Measurements from ENCODE around the gene NLRP3.

Gene NLRP3

GRCh38 chr1:247435030-247435758, 19.2 kb downstream of the NLRP3 start:
- peaks cover 0 to 2% (median 0%) of the 10 kb centered on the region in 5 donors for H3K27me3 ChIP-seq (ENCODE audit: control insufficient read depth in 5 of 5, insufficient read depth in 4 of 5, low read length in 5 of 5)
- no peak overlapping the region for H3K9ac ChIP-seq (ENCODE audit: low read length in 5 of 5)
- H3K27ac ChIP-seq (ENCODE audit: low read depth, low read length): no peak overlapping the region
- H3K4me3 ChIP-seq (ENCODE audit: low read depth in 1 of 5, low read length in 5 of 5): no peak overlapping the region
- H3K36me3 ChIP-seq (ENCODE audit: control insufficient read depth in 5 of 5, insufficient read depth in 5 of 5, low read length in 5 of 5): peaks cover 0 to 14% (median 0%) of the 10 kb centered on the region in 5 donors
- peaks cover 0 to 7% (median 0%) of the 10 kb centered on the region in 5 donors for H3K4me1 ChIP-seq (ENCODE audit: control insufficient read depth in 5 of 5, insufficient read depth in 5 of 5, low read length in 5 of 5)
- no peaks in the 10 kb centered on the region for H3K9me3 ChIP-seq (ENCODE audit: control insufficient read depth in 5 of 5, low read length in 5 of 5)

GRCh38 chr1:247435759-247436147, 19.8 kb downstream of the NLRP3 start:
- Histone ChIP-seq H3K27me3 (ENCODE audit: control insufficient read depth in 5 of 5, insufficient read depth in 4 of 5, low read length in 5 of 5) (peaks cover 0 to 2% (median 0%) of the 10 kb centered on the region in 5 donors), H3K9ac (ENCODE audit: low read length in 5 of 5) (no peak overlapping the region), H3K36me3 (ENCODE audit: control insufficient read depth in 5 of 5, insufficient read depth in 5 of 5, low read length in 5 of 5) (peaks cover 0 to 14% (median 0%) of the 10 kb centered on the region in 5 donors), H3K4me1 (ENCODE audit: control insufficient read depth in 5 of 5, insufficient read depth in 5 of 5, low read length in 5 of 5) (peaks cover 0 to 7% (median 0%) of the 10 kb centered on the region in 5 donors), H3K27ac (ENCODE audit: low read depth, low read length) (no peak overlapping the region), H3K9me3 (ENCODE audit: control insufficient read depth in 5 of 5, low read length in 5 of 5) (no peaks in the 10 kb centered on the region), H3K4me3 (ENCODE audit: low read depth in 1 of 5, low read length in 5 of 5) (no peak overlapping the region)

- Histone ChIP-seq H3K4me1 (ENCODE audit: control insufficient read depth in 5 of 5, insufficient read depth in 5 of 5, low read length in 5 of 5) (peaks cover 0 to 7% (median 0%) of the 10 kb centered on the region in 5 donors), H3K27ac (ENCODE audit: low read depth, low read length) (no peak overlapping the region), H3K9me3 (ENCODE audit: control insufficient read depth in 5 of 5, low read length in 5 of 5) (no peaks in the 10 kb centered on the region), H3K9ac (ENCODE audit: low read length in 5 of 5) (no peak overlapping the region), H3K4me3 (ENCODE audit: low read depth in 1 of 5, low read length in 5 of 5) (no peak overlapping the region), H3K36me3 (ENCODE audit: control insufficient read depth in 5 of 5, insufficient read depth in 5 of 5, low read length in 5 of 5) (peaks cover 0 to 10% (median 0%) of the 10 kb centered on the region in 5 donors), H3K27me3 (ENCODE audit: control insufficient read depth in 5 of 5, insufficient read depth in 4 of 5, low read length in 5 of 5) (peaks cover 0 to 2% (median 0%) of the 10 kb centered on the region in 5 donors)
Measured at GRCh38 chr1:247437551-247438505, 21.9 kb downstream of the NLRP3 start.

- no peaks in the 10 kb centered on the region for H3K9me3 ChIP-seq (ENCODE audit: control insufficient read depth in 5 of 5, low read length in 5 of 5)
Measured at GRCh38 chr1:247440001-247440620, 24.1 kb downstream of the NLRP3 start.

GRCh38 chr1:247441606-247442005, 25.6 kb downstream of the NLRP3 start:
- Histone ChIP-seq H3K9me3 (ENCODE audit: control insufficient read depth in 5 of 5, low read length in 5 of 5) (peaks cover 0 to 3% (median 0%) of the 10 kb centered on the region in 5 donors), H3K9ac (ENCODE audit: low read length in 5 of 5) (no peak overlapping the region), H3K36me3 (ENCODE audit: control insufficient read depth in 5 of 5, insufficient read depth in 5 of 5, low read length in 5 of 5) (peaks cover 0 to 13% (median 3%) of the 10 kb centered on the region in 5 donors), H3K4me1 (ENCODE audit: control insufficient read depth in 5 of 5, insufficient read depth in 5 of 5, low read length in 5 of 5) (peaks cover 0 to 7% (median 0%) of the 10 kb centered on the region in 5 donors), H3K4me3 (ENCODE audit: low read depth in 1 of 5, low read length in 5 of 5) (no peak overlapping the region), H3K27ac (ENCODE audit: low read depth, low read length) (no peak overlapping the region), H3K27me3 (ENCODE audit: control insufficient read depth in 5 of 5, insufficient read depth in 4 of 5, low read length in 5 of 5) (peaks cover 0 to 4% (median 0%) of the 10 kb centered on the region in 5 donors)

More at GRCh38 chr1:247440001-247440620, 24.1 kb downstream of the NLRP3 start:
- peaks cover 0 to 6% (median 0%) of the 10 kb centered on the region in 5 donors for H3K4me1 ChIP-seq (ENCODE audit: control insufficient read depth in 5 of 5, insufficient read depth in 5 of 5, low read length in 5 of 5)
- no peak overlapping the region for H3K9ac ChIP-seq (ENCODE audit: low read length in 5 of 5)
- H3K27ac ChIP-seq (ENCODE audit: low read depth, low read length): no peak overlapping the region
- H3K36me3 ChIP-seq (ENCODE audit: control insufficient read depth in 5 of 5, insufficient read depth in 5 of 5, low read length in 5 of 5): peaks cover 0 to 20% (median 3%) of the 10 kb centered on the region in 5 donors
- H3K4me3 ChIP-seq (ENCODE audit: low read depth in 1 of 5, low read length in 5 of 5): no peak overlapping the region
- H3K27me3 ChIP-seq (ENCODE audit: control insufficient read depth in 5 of 5, insufficient read depth in 4 of 5, low read length in 5 of 5): peaks cover 0 to 4% (median 0%) of the 10 kb centered on the region in 5 donors

- peaks cover 0 to 7% (median 0%) of the 10 kb centered on the region in 5 donors for H3K4me1 ChIP-seq (ENCODE audit: control insufficient read depth in 5 of 5, insufficient read depth in 5 of 5, low read length in 5 of 5)
- H3K36me3 ChIP-seq (ENCODE audit: control insufficient read depth in 5 of 5, insufficient read depth in 5 of 5, low read length in 5 of 5): peaks cover 0 to 16% (median 3%) of the 10 kb centered on the region in 5 donors
- peaks cover 0 to 3% (median 0%) of the 10 kb centered on the region in 5 donors for H3K9me3 ChIP-seq (ENCODE audit: control insufficient read depth in 5 of 5, low read length in 5 of 5)
- H3K27me3 ChIP-seq (ENCODE audit: control insufficient read depth in 5 of 5, insufficient read depth in 4 of 5, low read length in 5 of 5): peaks cover 0 to 4% (median 0%) of the 10 kb centered on the region in 5 donors
- no peak overlapping the region for H3K27ac ChIP-seq (ENCODE audit: low read depth, low read length)
- H3K9ac ChIP-seq (ENCODE audit: low read length in 5 of 5): no peak overlapping the region
- H3K4me3 ChIP-seq (ENCODE audit: low read depth in 1 of 5, low read length in 5 of 5): no peak overlapping the region
Measured at GRCh38 chr1:247442164-247442563, 26.2 kb downstream of the NLRP3 start.

GRCh38 chr1:247443641-247444040, 27.7 kb downstream of the NLRP3 start:
- H3K4me3 ChIP-seq (ENCODE audit: low read depth in 1 of 5, low read length in 5 of 5): no peak overlapping the region
- peaks cover 0 to 20% (median 3%) of the 10 kb centered on the region in 5 donors for H3K36me3 ChIP-seq (ENCODE audit: control insufficient read depth in 5 of 5, insufficient read depth in 5 of 5, low read length in 5 of 5)
- H3K9ac ChIP-seq (ENCODE audit: low read length in 5 of 5): no peak overlapping the region
- peaks cover 0 to 4% (median 0%) of the 10 kb centered on the region in 5 donors for H3K27me3 ChIP-seq (ENCODE audit: control insufficient read depth in 5 of 5, insufficient read depth in 4 of 5, low read length in 5 of 5)
- H3K9me3 ChIP-seq (ENCODE audit: control insufficient read depth in 5 of 5, low read length in 5 of 5): peaks cover 0 to 3% (median 0%) of the 10 kb centered on the region in 5 donors
- no peak overlapping the region for H3K27ac ChIP-seq (ENCODE audit: low read depth, low read length)
- peaks cover 0 to 10% (median 5%) of the 10 kb centered on the region in 5 donors for H3K4me1 ChIP-seq (ENCODE audit: control insufficient read depth in 5 of 5, insufficient read depth in 5 of 5, low read length in 5 of 5)

GRCh38 chr1:247444571-247444970, 28.6 kb downstream of the NLRP3 start:
- Histone ChIP-seq H3K27me3 (ENCODE audit: control insufficient read depth in 5 of 5, insufficient read depth in 4 of 5, low read length in 5 of 5) (peaks cover 0 to 4% (median 0%) of the 10 kb centered on the region in 5 donors), H3K36me3 (ENCODE audit: control insufficient read depth in 5 of 5, insufficient read depth in 5 of 5, low read length in 5 of 5) (peaks cover 0 to 21% (median 3%) of the 10 kb centered on the region in 5 donors), H3K27ac (ENCODE audit: low read depth, low read length) (no peak overlapping the region), H3K9ac (ENCODE audit: low read length in 5 of 5) (no peak overlapping the region), H3K9me3 (ENCODE audit: control insufficient read depth in 5 of 5, low read length in 5 of 5) (peaks cover 0 to 3% (median 0%) of the 10 kb centered on the region in 5 donors), H3K4me1 (ENCODE audit: control insufficient read depth in 5 of 5, insufficient read depth in 5 of 5, low read length in 5 of 5) (peaks cover 0 to 10% (median 5%) of the 10 kb centered on the region in 5 donors), H3K4me3 (ENCODE audit: low read depth in 1 of 5, low read length in 5 of 5) (no peak overlapping the region)

GRCh38 chr1:247445526-247446356, 29.8 kb downstream of the NLRP3 start:
- Histone ChIP-seq H3K4me1 (ENCODE audit: control insufficient read depth in 5 of 5, insufficient read depth in 5 of 5, low read length in 5 of 5) (peaks cover 0 to 10% (median 5%) of the 10 kb centered on the region in 5 donors), H3K27ac (ENCODE audit: low read depth, low read length) (no peak overlapping the region), H3K9me3 (ENCODE audit: control insufficient read depth in 5 of 5, low read length in 5 of 5) (peaks cover 0 to 3% (median 0%) of the 10 kb centered on the region in 5 donors), H3K9ac (ENCODE audit: low read length in 5 of 5) (no peak overlapping the region), H3K36me3 (ENCODE audit: control insufficient read depth in 5 of 5, insufficient read depth in 5 of 5, low read length in 5 of 5) (peaks cover 0 to 21% (median 3%) of the 10 kb centered on the region in 5 donors), H3K4me3 (ENCODE audit: low read depth in 1 of 5, low read length in 5 of 5) (no peak overlapping the region), H3K27me3 (ENCODE audit: control insufficient read depth in 5 of 5, insufficient read depth in 4 of 5, low read length in 5 of 5) (peaks cover 0 to 4% (median 0%) of the 10 kb centered on the region in 5 donors)
